Fibroblast of mammary gland (primary cell): Measurements from ENCODE around the gene EFNA1.
A peak's percentile ranks its signal among the peaks of the same experiment; 100 is the strongest.

Source experiments
- DNase-seq: peaks from one replicate; pipeline ENCODE4 v3.0.0-alpha.2; 2010; ENCODE audit warnings: low read depth
- H3K4me3 ChIP-seq: 2 replicates; pipeline ENCODE4 v1.5.1; 2011; ENCODE audit warnings: low read depth, mild to moderate bottlenecking, low read length, moderate library complexity; ENCODE audit not compliant: control insufficient read depth
- CTCF ChIP-seq: conservative IDR thresholded peaks from 2 replicates; pipeline ENCODE4 v1.5.1; 2011; ENCODE audit warnings: low read depth, low read length, inconsistent platforms; ENCODE audit not compliant: control insufficient read depth, insufficient read depth

Gene EFNA1

GRCh38 chr1:155081472-155082300, 46.0 kb upstream of the EFNA1 start:
- no peak for DNase-seq
- no peak overlapping the region for H3K4me3 ChIP-seq
- TF ChIP-seq CTCF, result no peak

GRCh38 chr1:155082301-155083051, 45.2 kb upstream of the EFNA1 start:
- no peak for DNase-seq
- TF ChIP-seq CTCF, result no peak
- H3K4me3 ChIP-seq, result no peak overlapping the region

DNA sequence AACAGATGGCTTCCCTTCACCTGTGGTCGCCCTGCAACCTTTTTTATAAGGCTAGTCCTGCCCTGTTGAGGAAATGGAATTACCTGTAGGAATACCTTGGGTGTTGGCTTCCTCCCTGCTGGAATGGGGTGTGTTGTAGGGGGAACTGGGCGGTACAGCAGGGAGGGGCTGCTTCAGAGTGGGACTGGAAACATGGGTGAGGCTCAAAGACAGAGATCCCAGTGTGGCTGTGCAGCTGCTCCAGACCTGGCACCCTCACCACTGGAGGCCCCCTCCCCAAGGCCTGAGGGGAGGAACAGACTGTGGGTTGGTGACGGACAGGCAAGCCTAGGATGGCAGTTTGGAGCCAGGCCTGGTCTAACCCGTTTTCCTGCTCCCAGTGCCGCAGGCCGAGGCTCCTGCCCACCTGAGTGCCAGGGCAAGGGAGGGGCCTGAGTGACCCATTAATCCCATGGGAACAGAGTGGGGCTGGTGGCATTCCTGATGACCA, 44.6 kb upstream of the EFNA1 start:
- DNase-seq, result no peak
- TF ChIP-seq CTCF, result no peak
- no peak overlapping the region for H3K4me3 ChIP-seq

GRCh38 chr1:155083865-155084721, 43.6 kb upstream of the EFNA1 start:
- peak overlapping the region; percentile 67 for H3K4me3 ChIP-seq
- peak; percentile 59 for DNase-seq

DNA sequence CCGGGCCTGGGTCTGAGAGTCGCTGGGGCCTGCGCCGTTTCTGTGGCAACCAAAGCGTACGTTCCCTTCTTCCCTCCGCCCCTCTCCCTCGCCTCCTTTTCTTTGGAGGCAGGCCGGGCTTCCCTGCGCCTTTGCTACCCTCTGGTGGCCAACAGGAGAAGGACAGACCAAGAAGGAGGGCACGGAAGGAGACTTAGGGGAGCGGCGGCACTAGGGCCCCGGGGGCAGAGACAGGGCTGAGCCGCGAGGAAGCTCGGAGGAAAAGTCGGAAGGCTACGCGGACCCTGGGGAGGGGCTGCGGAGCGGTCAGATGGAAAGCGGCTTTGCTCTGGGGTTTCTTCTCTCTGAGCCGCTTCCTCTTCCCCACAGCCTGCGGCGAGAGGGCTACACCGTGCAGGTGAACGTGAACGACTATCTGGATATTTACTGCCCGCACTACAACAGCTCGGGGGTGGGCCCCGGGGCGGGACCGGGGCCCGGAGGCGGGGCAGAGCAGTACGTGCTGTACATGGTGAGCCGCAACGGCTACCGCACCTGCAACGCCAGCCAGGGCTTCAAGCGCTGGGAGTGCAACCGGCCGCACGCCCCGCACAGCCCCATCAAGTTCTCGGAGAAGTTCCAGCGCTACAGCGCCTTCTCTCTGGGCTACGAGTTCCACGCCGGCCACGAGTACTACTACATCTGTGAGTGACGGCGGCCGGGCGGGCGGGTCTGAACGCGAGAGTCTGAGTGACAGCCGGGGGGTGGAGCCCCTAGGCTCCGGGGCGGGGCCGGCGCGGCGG, 42.8 kb upstream of the EFNA1 start:
- peak overlapping the region; percentile 67 for H3K4me3 ChIP-seq
- TF ChIP-seq CTCF, result peak; percentile 83
- DNase-seq, result peak; percentile 88

More at GRCh38 chr1:155083865-155084721, 43.6 kb upstream of the EFNA1 start:
- peak; percentile 31 for TF ChIP-seq CTCF
